Lung (tissue), 12 donors: ENCODE results near the gene SPON1. TPM values are rescaled to one million over a fixed set of nuclear protein-coding genes. Genes with fewer than 3 reads are reported as not detected.
"Not testable (repeated sequence)": the region's sequence is repeated elsewhere in the genome, so short reads cannot be mapped to it uniquely, and the experiment has no call there.

Source experiments
- ATAC-seq: fragments of 200-7000 bp; cut with Tn5 transposase; one replicate; pipeline ENCODE4 v1.9.1; 2020; ENCODE audit warnings: moderate number of reproducible peaks; ENCODE audit not compliant: insufficient read depth, low FRiP score
- DNase-seq, 3 donors: peaks; one replicate each; pipeline ENCODE4 v3.0.0-alpha.2; 2013 to 2017
- H3K27ac ChIP-seq, 2 donors: one replicate each; pipeline ENCODE4 v1.5.1; 2013; ENCODE audit warnings: mild to moderate bottlenecking in 2 of 2, moderate library complexity in 2 of 2, control low read depth in 1 of 2, inconsistent platforms in 1 of 2, low read depth in 1 of 2, low read length in 1 of 2
- H3K27me3 ChIP-seq, 3 donors: one replicate each; pipeline ENCODE4 v1.5.1; 2013; ENCODE audit warnings: low read length in 2 of 3; ENCODE audit not compliant: control insufficient read depth in 3 of 3, insufficient read depth in 3 of 3
- H3K36me3 ChIP-seq, 4 donors: one replicate each; pipeline ENCODE4 v1.5.1; 2013; ENCODE audit warnings: low read length in 4 of 4, mild to moderate bottlenecking in 1 of 4, moderate library complexity in 1 of 4; ENCODE audit not compliant: control insufficient read depth in 4 of 4, insufficient read depth in 4 of 4
- H3K4me1 ChIP-seq, 5 donors: one replicate each; pipeline ENCODE4 v1.5.1; 2013; ENCODE audit warnings: low read length in 5 of 5, mild to moderate bottlenecking in 2 of 5, moderate library complexity in 1 of 5; ENCODE audit not compliant: control insufficient read depth in 5 of 5, insufficient read depth in 5 of 5
- H3K4me3 ChIP-seq: one replicate; pipeline ENCODE4 v1.5.1; 2013; ENCODE audit warnings: mild to moderate bottlenecking, control low read depth, moderate library complexity
- H3K9ac ChIP-seq, 2 donors: one replicate each; pipeline ENCODE4 v1.5.1; 2013; ENCODE audit warnings: low read length in 2 of 2, control low read depth in 1 of 2; ENCODE audit not compliant: insufficient read depth in 1 of 2
- H3K9me3 ChIP-seq, 4 donors: one replicate each; pipeline ENCODE4 v1.5.1; 2013; ENCODE audit warnings: low read length in 3 of 4, mild to moderate bottlenecking in 1 of 4, moderate library complexity in 1 of 4; ENCODE audit not compliant: control insufficient read depth in 4 of 4, insufficient read depth in 3 of 4
- WGBS, 2 donors: extraction: QIAGEN DNeasy Blood & Tissue Kit; methylation state at CpG; one replicate each; pipeline ENCODE4 v1.1.7; 2013; 5-methylcytosine and 5-hydroxymethylcytosine counted together
- polyA plus RNA-seq, 2 donors: library from polyadenylated mRNA; stranded (reverse); fragments of 200-250 nt; gene quantifications; one replicate each; pipeline ENCODE4 v1.2.1, GENCODE V29; 2013
- total RNA-seq, 2 donors: library from RNA; depleted of rRNA in 1 of 2; stranded (reverse); fragments of >200 nt in 1 of 2; gene quantifications; one replicate each; pipeline ENCODE4 v1.2.1, GENCODE V29; 2014 to 2021
- TF ChIP-seq, protein P1 (sequence below): IDR thresholded peaks from 2 replicates; pipeline ENCODE4 v1.5.1; 2012; ENCODE audit warnings: mild to moderate bottlenecking; ENCODE audit errors: control extremely low read depth, extremely low read depth
- donor health status: control.
- donor health status: control.
- donor health status: Bipolar disorder and iron deficiency.
- donor health status: healthy.
- donor health status: DM: yes; HTN: yes; CAD: no.

The SPON1 gene
- total and polyA plus RNA-seq, 4 donors = 8.4 to 98.6 (median 59.9) TPM

DNA sequence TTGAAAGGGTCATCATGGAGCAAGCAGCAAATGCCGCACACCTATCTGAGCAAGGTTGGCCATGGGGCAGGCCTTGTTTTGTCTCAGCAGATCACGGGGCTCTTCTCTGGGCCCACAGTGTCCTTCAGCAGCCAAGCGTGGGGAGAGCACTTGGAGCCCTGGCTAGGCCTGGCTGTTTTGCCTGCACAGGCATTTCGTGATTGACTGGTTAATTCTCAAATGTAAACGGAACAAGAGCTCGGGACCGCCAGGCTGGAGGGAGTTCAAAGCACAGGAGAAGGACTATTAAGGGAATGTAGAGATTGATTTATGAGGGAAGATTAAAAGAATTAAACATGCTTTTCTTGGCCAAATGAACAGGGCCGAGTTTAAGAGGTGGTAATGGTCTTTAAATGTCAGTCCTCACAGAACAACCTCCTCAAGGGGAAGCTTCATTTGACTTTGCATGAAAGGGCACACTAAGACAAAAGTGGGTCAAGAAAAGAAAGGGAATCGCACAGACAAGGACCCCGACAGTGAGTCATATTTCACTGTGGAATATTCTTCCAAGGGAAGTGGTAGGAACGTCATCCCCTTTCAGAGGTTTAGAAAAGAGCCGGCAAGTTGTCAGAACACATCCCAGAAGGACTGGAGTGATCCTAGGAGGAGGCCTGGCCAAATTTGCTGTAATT is 20.7 kb downstream of the SPON1 start:
- ATAC-seq (peak; percentile 37), DNase-seq (peak; percentile 73 to 88 (median 85))
- TF ChIP-seq, protein P1, sequence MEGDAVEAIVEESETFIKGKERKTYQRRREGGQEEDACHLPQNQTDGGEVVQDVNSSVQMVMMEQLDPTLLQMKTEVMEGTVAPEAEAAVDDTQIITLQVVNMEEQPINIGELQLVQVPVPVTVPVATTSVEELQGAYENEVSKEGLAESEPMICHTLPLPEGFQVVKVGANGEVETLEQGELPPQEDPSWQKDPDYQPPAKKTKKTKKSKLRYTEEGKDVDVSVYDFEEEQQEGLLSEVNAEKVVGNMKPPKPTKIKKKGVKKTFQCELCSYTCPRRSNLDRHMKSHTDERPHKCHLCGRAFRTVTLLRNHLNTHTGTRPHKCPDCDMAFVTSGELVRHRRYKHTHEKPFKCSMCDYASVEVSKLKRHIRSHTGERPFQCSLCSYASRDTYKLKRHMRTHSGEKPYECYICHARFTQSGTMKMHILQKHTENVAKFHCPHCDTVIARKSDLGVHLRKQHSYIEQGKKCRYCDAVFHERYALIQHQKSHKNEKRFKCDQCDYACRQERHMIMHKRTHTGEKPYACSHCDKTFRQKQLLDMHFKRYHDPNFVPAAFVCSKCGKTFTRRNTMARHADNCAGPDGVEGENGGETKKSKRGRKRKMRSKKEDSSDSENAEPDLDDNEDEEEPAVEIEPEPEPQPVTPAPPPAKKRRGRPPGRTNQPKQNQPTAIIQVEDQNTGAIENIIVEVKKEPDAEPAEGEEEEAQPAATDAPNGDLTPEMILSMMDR = no peak
- Histone ChIP-seq H3K9ac (no peak overlapping the region), H3K27ac (peak overlapping the region in 1 of 2 donors; percentile 37), H3K27me3 (no peaks in the 10 kb centered on the region), H3K4me3 (no peak overlapping the region), H3K36me3 (peaks cover 0 to 6% (median 2%) of the 10 kb centered on the region in 4 donors), H3K9me3 (no peaks in the 10 kb centered on the region), H3K4me1 (peaks cover 5 to 38% (median 17%) of the 10 kb centered on the region in 5 donors)
- WGBS, 2 donors = 58 to 72% methylated on average over 12 of the region's 12 CpGs

DNA sequence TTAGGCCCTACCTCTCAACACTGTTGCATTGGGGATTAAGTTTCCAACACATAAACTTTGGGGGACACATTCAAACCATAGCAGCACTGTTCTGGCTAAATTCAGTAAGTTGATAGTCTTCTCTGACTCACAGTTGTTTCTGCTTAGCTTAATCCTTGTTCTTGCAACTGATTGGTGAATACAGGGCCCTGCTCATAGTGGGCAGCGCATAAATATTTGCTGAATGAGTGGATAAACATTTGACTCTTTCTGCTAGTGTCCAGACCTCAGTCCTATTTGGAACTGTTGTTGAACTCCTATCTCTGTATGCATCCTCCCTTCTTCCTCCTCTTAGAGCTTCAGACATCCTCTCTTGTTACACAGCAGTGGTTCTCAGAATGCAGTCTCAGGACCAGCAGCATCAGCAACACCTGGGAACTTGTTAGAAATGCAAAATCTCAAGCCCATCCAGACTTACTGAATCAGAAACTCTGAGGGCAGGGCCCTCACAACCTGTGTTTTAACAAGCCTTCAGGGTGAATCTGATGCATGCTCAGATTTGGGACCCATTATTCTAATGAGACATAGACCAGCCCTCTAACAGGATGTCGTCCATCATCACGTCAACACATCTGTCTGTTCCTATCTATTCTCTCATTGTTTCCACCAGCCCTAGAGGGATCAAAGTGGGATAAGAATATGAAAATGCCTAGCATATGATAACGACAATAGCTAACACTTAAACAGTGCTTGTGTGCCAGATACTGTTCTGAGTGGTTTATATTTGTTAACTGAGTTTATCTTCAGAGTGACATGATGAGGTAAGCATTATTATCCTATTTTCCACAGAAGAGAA is 22.3 kb downstream of the SPON1 start:
- TF ChIP-seq, protein P1 = no peak
- H3K36me3 ChIP-seq = peaks cover 0 to 6% (median 2%) of the 10 kb centered on the region in 4 donors
- no peak overlapping the region for H3K9ac ChIP-seq
- no peaks in the 10 kb centered on the region for H3K9me3 ChIP-seq
- peaks cover 5 to 34% (median 17%) of the 10 kb centered on the region in 5 donors for H3K4me1 ChIP-seq
- 75 to 85% methylated on average over 4 of the region's 4 CpGs for WGBS, 2 donors
- ATAC-seq (peak; percentile 41), DNase-seq (no peak)
- H3K27ac ChIP-seq = no peak overlapping the region
- no peak overlapping the region for H3K4me3 ChIP-seq
- H3K27me3 ChIP-seq = no peaks in the 10 kb centered on the region

- H3K9me3 ChIP-seq, H3K36me3 ChIP-seq, DNase-seq, ATAC-seq, H3K27me3 ChIP-seq, H3K9ac ChIP-seq, H3K27ac ChIP-seq, H3K4me3 ChIP-seq: not testable (repeated sequence)
- peaks cover 5 to 34% (median 17%) of the 10 kb centered on the region in 5 donors for H3K4me1 ChIP-seq
- WGBS, 2 donors = 94 to 95% methylated on average over 5 of the region's 5 CpGs
Observed at GRCh38 chr11:13986695-13987094, 24.2 kb downstream of the SPON1 start.

DNA sequence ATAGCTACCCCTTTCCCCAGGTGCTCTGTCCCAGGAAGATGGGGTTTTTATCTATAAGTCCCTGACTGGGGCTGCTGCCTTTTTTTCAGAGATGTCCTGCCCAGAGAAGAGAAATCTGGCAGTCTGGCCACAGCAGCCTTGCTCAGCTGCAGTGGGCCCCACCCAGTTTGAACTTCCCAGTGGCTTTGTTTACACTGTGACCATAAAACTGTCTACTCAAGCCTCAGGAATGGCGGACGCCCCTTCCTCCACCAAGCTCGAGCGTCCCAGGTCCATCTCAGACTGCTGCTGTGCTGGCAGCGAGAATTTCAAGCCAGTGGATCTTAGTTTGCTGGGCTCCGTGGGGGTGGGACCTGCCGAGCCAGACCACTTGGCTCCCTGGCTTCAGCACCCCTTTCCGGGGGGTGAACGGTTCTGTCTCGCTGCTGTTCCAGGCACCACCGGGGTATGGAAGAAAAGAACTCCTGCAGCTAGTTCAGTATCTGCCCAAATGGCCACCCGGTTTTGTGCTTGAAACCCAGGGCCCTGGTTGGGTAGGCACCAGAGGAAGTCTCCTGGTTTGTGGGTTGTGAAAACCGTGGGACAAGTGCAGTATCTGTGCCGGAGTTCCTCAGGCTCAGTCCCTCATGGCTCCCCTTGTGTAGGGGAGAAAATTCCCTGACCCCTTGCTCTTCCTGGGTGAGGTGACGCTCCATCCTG is 29.8 kb downstream of the SPON1 start:
- ATAC-seq, H3K36me3 ChIP-seq, H3K4me3 ChIP-seq, H3K9ac ChIP-seq, H3K27ac ChIP-seq, H3K9me3 ChIP-seq, H3K4me1 ChIP-seq, H3K27me3 ChIP-seq: not testable (repeated sequence)
- DNase-seq = peak in 2 of 3 donors; percentile 21 to 24
- WGBS, 2 donors = 73 to 79% methylated on average over 15 of the region's 15 CpGs
